VCaP (cell line): ENCODE results near the gene HMGN3.

Experiments
- H3K27ac ChIP-seq: fragments of 450-650 bp; 2 replicates; pipeline ENCODE4 v1.5.1; 2017
- TF ChIP-seq, protein P1 (sequence below): fragments of 450-650 bp; conservative IDR thresholded peaks from 2 replicates; pipeline ENCODE4 v1.5.1; 2017; ENCODE audit warnings: mild to moderate bottlenecking, moderate library complexity

Gene HMGN3

GRCh38 chr6:79241228-79241627, 6.7 kb upstream of the HMGN3 start:
- TF ChIP-seq, protein P1, sequence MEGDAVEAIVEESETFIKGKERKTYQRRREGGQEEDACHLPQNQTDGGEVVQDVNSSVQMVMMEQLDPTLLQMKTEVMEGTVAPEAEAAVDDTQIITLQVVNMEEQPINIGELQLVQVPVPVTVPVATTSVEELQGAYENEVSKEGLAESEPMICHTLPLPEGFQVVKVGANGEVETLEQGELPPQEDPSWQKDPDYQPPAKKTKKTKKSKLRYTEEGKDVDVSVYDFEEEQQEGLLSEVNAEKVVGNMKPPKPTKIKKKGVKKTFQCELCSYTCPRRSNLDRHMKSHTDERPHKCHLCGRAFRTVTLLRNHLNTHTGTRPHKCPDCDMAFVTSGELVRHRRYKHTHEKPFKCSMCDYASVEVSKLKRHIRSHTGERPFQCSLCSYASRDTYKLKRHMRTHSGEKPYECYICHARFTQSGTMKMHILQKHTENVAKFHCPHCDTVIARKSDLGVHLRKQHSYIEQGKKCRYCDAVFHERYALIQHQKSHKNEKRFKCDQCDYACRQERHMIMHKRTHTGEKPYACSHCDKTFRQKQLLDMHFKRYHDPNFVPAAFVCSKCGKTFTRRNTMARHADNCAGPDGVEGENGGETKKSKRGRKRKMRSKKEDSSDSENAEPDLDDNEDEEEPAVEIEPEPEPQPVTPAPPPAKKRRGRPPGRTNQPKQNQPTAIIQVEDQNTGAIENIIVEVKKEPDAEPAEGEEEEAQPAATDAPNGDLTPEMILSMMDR = no peak
- no peak overlapping the region for H3K27ac ChIP-seq

- no peak overlapping the region for H3K27ac ChIP-seq
- TF ChIP-seq, protein P1 = no peak
Observed at GRCh38 chr6:79240509-79240908, 6.0 kb upstream of the HMGN3 start.

GRCh38 chr6:79239536-79240168, 5.2 kb upstream of the HMGN3 start:
- TF ChIP-seq, protein P1 = no peak
- H3K27ac ChIP-seq = no peak overlapping the region

DNA sequence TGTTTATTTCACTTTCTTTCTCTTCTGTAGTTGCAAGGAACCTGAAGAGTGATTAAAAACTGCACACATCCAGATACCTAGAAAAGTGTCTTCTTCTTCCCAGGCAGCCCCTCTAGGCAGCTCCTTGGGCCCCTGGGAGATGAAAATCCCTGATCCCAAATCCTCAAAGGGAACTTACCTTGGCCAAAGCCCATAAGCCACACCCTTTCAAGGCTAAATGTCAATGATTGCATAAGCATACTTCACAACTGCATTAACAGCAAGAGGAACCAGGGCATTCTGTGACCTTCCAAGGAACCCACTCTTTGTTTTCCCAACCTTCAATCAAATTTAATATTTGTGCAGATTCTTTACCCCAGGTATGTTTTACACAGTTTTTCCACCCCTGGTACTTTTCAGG, 4.4 kb upstream of the HMGN3 start:
- TF ChIP-seq, protein P1 = no peak
- no peak overlapping the region for H3K27ac ChIP-seq

DNA sequence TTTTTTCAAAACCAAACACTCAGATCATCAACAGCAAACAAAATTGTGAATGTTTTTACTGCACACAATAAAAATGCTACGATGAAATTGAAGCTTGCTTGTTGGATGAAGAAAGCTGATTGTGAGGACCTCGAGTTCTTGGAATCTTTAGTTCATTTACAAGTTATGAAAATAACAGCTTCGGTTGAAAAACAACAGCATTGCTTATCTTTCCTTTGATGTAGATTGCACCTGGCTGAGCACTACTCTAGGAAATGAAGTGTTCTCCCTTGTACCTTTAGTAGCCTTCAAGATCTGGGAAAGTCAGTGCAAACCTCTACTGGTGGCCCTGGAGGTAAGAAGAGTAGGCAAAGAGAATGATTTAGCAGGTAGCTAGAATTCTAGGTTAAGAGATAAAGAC, 2.2 kb upstream of the HMGN3 start:
- TF ChIP-seq, protein P1 = no peak
- H3K27ac ChIP-seq = no peak overlapping the region

GRCh38 chr6:79233611-79234149, 802 bp downstream of the HMGN3 start:
- H3K27ac ChIP-seq = peak overlapping the region; percentile 84
- TF ChIP-seq, protein P1 = peak; percentile 52

DNA sequence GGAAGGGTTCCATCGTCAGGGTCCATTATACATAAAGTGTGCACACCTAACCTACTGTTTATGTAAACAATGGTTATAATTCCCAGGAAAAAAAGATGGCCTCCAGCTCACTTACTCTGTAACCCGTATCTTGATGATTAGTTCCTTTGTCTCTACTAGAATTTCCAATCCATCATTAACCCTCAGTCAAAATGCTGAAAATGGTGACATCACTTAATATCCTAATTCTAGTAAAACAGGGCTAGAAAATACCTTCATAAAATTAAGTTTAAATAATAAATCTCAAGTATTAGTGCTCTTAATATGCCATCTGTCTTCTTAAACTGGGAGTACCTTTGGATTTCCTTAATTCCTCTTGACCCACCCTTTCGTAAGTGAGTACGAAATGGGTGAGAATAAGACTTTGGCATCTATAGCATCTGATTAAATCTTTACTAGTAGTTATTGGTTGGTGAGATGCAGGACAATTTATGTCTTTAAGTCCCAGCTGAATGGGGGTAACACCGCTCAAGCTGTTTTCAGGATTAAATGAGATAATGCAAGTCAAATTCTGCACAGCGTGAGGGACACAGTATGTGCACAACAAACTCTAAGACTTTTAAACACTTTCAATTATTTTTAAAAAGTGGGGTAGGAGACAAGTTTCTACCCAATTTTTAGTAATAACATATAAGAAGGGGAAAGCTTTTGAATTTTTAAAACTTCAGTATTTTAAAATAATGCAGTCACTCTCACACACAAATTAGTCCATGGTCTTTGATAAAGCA, 1.6 kb downstream of the HMGN3 start:
- TF ChIP-seq, protein P1 = no peak
- peak overlapping the region; percentile 84 for H3K27ac ChIP-seq
